HG03064 (cell line): ENCODE results near the gene INTS14.
"Not testable (repeated sequence)": the region's sequence is repeated elsewhere in the genome, so short reads cannot be mapped to it uniquely, and the experiment has no call there.

Experiments
- ATAC-seq: cut with Tn5 transposase; IDR thresholded peaks from one replicate; pipeline ENCODE4 v1.9.1; 2021; ENCODE audit warnings: low read depth; ENCODE audit not compliant: unreplicated experiment

The INTS14 gene

GRCh38 chr15:65583701-65584100 is 27.2 kb downstream of the INTS14 start:
- ATAC-seq, result no peak

GRCh38 chr15:65580287-65580686 is 30.6 kb downstream of the INTS14 start:
- no peak for ATAC-seq

- ATAC-seq, result no peak
Measured at GRCh38 chr15:65579762-65580161, 31.2 kb downstream of the INTS14 start.

- ATAC-seq, result no peak
Measured at GRCh38 chr15:65578904-65579728, 31.8 kb downstream of the INTS14 start.

GRCh38 chr15:65577129-65577996 is 33.6 kb downstream of the INTS14 start:
- no peak for ATAC-seq

GRCh38 chr15:65576664-65577063 is 34.3 kb downstream of the INTS14 start:
- no peak for ATAC-seq

- no peak for ATAC-seq
Measured at GRCh38 chr15:65571971-65572370, 39.0 kb downstream of the INTS14 start.

GRCh38 chr15:65569728-65570127 is 41.2 kb downstream of the INTS14 start:
- ATAC-seq, result no peak

GRCh38 chr15:65561934-65562333 is 49.0 kb downstream of the INTS14 start:
- no peak for ATAC-seq

GRCh38 chr15:65559941-65560340 is 51.0 kb downstream of the INTS14 start:
- no peak for ATAC-seq

GRCh38 chr15:65558997-65559760 is 51.8 kb downstream of the INTS14 start:
- ATAC-seq, result no peak

- no peak for ATAC-seq
Measured at GRCh38 chr15:65558336-65558735, 52.6 kb downstream of the INTS14 start.

- no peak for ATAC-seq
Measured at GRCh38 chr15:65556622-65557021, 54.3 kb downstream of the INTS14 start.

- no peak for ATAC-seq
Measured at GRCh38 chr15:65553691-65554090, 57.2 kb downstream of the INTS14 start.

GRCh38 chr15:65552851-65553250 is 58.1 kb downstream of the INTS14 start:
- ATAC-seq, result not testable (repeated sequence)

GRCh38 chr15:65551183-65551582 is 59.7 kb downstream of the INTS14 start:
- ATAC-seq, result no peak

GRCh38 chr15:65550681-65551098 is 60.2 kb downstream of the INTS14 start:
- ATAC-seq, result no peak

GRCh38 chr15:65549288-65549687 is 61.6 kb downstream of the INTS14 start:
- not testable (repeated sequence) for ATAC-seq

- ATAC-seq, result no peak
Measured at GRCh38 chr15:65547841-65548240, 63.1 kb downstream of the INTS14 start.

- ATAC-seq, result no peak
Measured at GRCh38 chr15:65541231-65541820, 69.6 kb downstream of the INTS14 start.
